Stimulated activated CD8-positive, alpha-beta memory T cell treated with anti-CD3 and anti-CD28 coated beads, Interleukin-4, amount 100 ng/mL, for 24 hours (primary cell): ENCODE results near the gene GCA.
A peak's percentile ranks its signal among the peaks of the same experiment; 100 is the strongest.

Source experiments
- DNase-seq: peaks from one replicate; pipeline ENCODE4 v3.0.0-alpha.2; 2020; ENCODE audit warnings: low read depth

Gene GCA

GRCh38 chr2:162343824-162344616 is at the start of gene GCA:
Gene GCA, plus strand, starts transcription at chr2:162344132. Its CDS starts 117 bp downstream, at chr2:162344249.
- peak; percentile 98 for DNase-seq

- DNase-seq: no peak
Measured at GRCh38 chr2:162295009-162295408, 48.9 kb upstream of the GCA start.

- DNase-seq: peak; percentile 22
Measured at GRCh38 chr2:162297925-162298552, 45.9 kb upstream of the GCA start.

GRCh38 chr2:162298669-162299335 is 45.1 kb upstream of the GCA start:
- no peak for DNase-seq

GRCh38 chr2:162300266-162300665 is 43.7 kb upstream of the GCA start:
- DNase-seq: no peak

- peak; percentile 36 for DNase-seq
Measured at GRCh38 chr2:162301151-162301804, 42.7 kb upstream of the GCA start.

GRCh38 chr2:162301877-162302276 is 42.1 kb upstream of the GCA start:
- DNase-seq: no peak

GRCh38 chr2:162305901-162306300 is 38.0 kb upstream of the GCA start:
- no peak for DNase-seq

GRCh38 chr2:162308747-162309503 is 35.0 kb upstream of the GCA start:
- no peak for DNase-seq

GRCh38 chr2:162312853-162313252 is 31.1 kb upstream of the GCA start:
- DNase-seq: no peak

GRCh38 chr2:162315938-162316337 is 28.0 kb upstream of the GCA start:
- DNase-seq: no peak

- DNase-seq: no peak
Measured at GRCh38 chr2:162316590-162316989, 27.3 kb upstream of the GCA start.

GRCh38 chr2:162317058-162317742 is 26.7 kb upstream of the GCA start:
- no peak for DNase-seq

GRCh38 chr2:162317861-162318327 is 26.0 kb upstream of the GCA start:
- DNase-seq: no peak

GRCh38 chr2:162318328-162319180 is 25.4 kb upstream of the GCA start, which contains the start of gene IFIH1:
Gene IFIH1, minus strand, starts transcription at chr2:162318684. Its CDS starts 377 bp downstream, at chr2:162318307.
- DNase-seq: peak; percentile 48

GRCh38 chr2:162320864-162321517 is 22.9 kb upstream of the GCA start:
- no peak for DNase-seq

GRCh38 chr2:162324953-162325352 is 19.0 kb upstream of the GCA start:
- DNase-seq: no peak

- DNase-seq: no peak
Measured at GRCh38 chr2:162327134-162327769, 16.7 kb upstream of the GCA start.

- no peak for DNase-seq
Measured at GRCh38 chr2:162327806-162328205, 16.1 kb upstream of the GCA start.
